Measurements from ENCODE around the gene BFSP2. TPM values are rescaled to one million over a fixed set of nuclear protein-coding genes. Genes with fewer than 3 reads are reported as not detected.

The BFSP2 gene
- under 1 TPM in 3 of 4 donors, not detected in 1; 0.14 to 0.56 (median 0.22) TPM for polyA plus RNA-seq (ENCODE audit: insufficient read length in 4 of 4)

- DNase-seq (ENCODE audit: low read depth in 4 of 4, low spot score in 2 of 4), result no peak
These were observed at the start of gene BFSP2 for GRCh38 chr3:133400006-133400515. TSS of gene BFSP2 (plus strand) at chr3:133400056. CDS start at chr3:133400084, 28 bp downstream.

- DNase-seq (ENCODE audit: low read depth in 4 of 4, low spot score in 2 of 4), result no peak
These were observed 45.1 kb upstream of the BFSP2 start for GRCh38 chr3:133354721-133355120.

- no peak for DNase-seq (ENCODE audit: low read depth in 4 of 4, low spot score in 2 of 4)
These were observed 39.4 kb upstream of the BFSP2 start for GRCh38 chr3:133360476-133360875.

- DNase-seq (ENCODE audit: low read depth in 4 of 4, low spot score in 2 of 4), result no peak
These were observed 38.8 kb upstream of the BFSP2 start for GRCh38 chr3:133361011-133361410.

GRCh38 chr3:133361435-133361834 is 38.4 kb upstream of the BFSP2 start:
- DNase-seq (ENCODE audit: low read depth in 4 of 4, low spot score in 2 of 4), result no peak

GRCh38 chr3:133362539-133362938 is 37.3 kb upstream of the BFSP2 start:
- DNase-seq (ENCODE audit: low read depth in 4 of 4, low spot score in 2 of 4), result no peak

- DNase-seq (ENCODE audit: low read depth in 4 of 4, low spot score in 2 of 4), result no peak
These were observed 35.2 kb upstream of the BFSP2 start for GRCh38 chr3:133364704-133365103.

GRCh38 chr3:133366921-133367320 is 32.9 kb upstream of the BFSP2 start:
- no peak for DNase-seq (ENCODE audit: low read depth in 4 of 4, low spot score in 2 of 4)

GRCh38 chr3:133367403-133367802 is 32.5 kb upstream of the BFSP2 start:
- DNase-seq (ENCODE audit: low read depth in 4 of 4, low spot score in 2 of 4), result no peak

- DNase-seq (ENCODE audit: low read depth in 4 of 4, low spot score in 2 of 4), result no peak
These were observed 31.9 kb upstream of the BFSP2 start for GRCh38 chr3:133367956-133368355.

GRCh38 chr3:133368371-133369067 is 31.3 kb upstream of the BFSP2 start:
- no peak for DNase-seq (ENCODE audit: low read depth in 4 of 4, low spot score in 2 of 4)

GRCh38 chr3:133369068-133369440 is 30.8 kb upstream of the BFSP2 start:
- no peak for DNase-seq (ENCODE audit: low read depth in 4 of 4, low spot score in 2 of 4)

GRCh38 chr3:133371181-133371580 is 28.7 kb upstream of the BFSP2 start:
- no peak for DNase-seq (ENCODE audit: low read depth in 4 of 4, low spot score in 2 of 4)

- no peak for DNase-seq (ENCODE audit: low read depth in 4 of 4, low spot score in 2 of 4)
These were observed 28.2 kb upstream of the BFSP2 start for GRCh38 chr3:133371676-133372075.

- DNase-seq (ENCODE audit: low read depth in 4 of 4, low spot score in 2 of 4), result no peak
These were observed 25.0 kb upstream of the BFSP2 start for GRCh38 chr3:133374708-133375402.

GRCh38 chr3:133375403-133375745 is 24.5 kb upstream of the BFSP2 start:
- no peak for DNase-seq (ENCODE audit: low read depth in 4 of 4, low spot score in 2 of 4)

- DNase-seq (ENCODE audit: low read depth in 4 of 4, low spot score in 2 of 4), result no peak
These were observed 23.0 kb upstream of the BFSP2 start for GRCh38 chr3:133376810-133377209.

- peak in 1 of 4 donors; percentile 40 for DNase-seq (ENCODE audit: low read depth in 4 of 4, low spot score in 2 of 4)
These were observed 22.5 kb upstream of the BFSP2 start for GRCh38 chr3:133377396-133377795.

- DNase-seq (ENCODE audit: low read depth in 4 of 4, low spot score in 2 of 4), result no peak
These were observed 19.9 kb upstream of the BFSP2 start for GRCh38 chr3:133379926-133380325.

- DNase-seq (ENCODE audit: low read depth in 4 of 4, low spot score in 2 of 4), result no peak
These were observed 19.2 kb upstream of the BFSP2 start for GRCh38 chr3:133380481-133381225.

- DNase-seq (ENCODE audit: low read depth in 4 of 4, low spot score in 2 of 4), result no peak
These were observed 18.3 kb upstream of the BFSP2 start for GRCh38 chr3:133381346-133382109.
